Right atrium auricular region (tissue), 2 donors: ENCODE data around the gene ALDH1L2. TPM values are rescaled to one million over a fixed set of nuclear protein-coding genes. Genes with fewer than 3 reads are reported as not detected.

Experiments used
- DNase-seq: peaks from one replicate; pipeline ENCODE4 v3.0.0-alpha.2; 2019; ENCODE audit warnings: low spot score
- H3K27ac ChIP-seq, 2 donors: fragments of 200-600 bp; sonication (generic); 1 replicate in 1 of 2; 2 replicates in 1 of 2; pipeline ENCODE4 v1.5.1; 2016 to 2019
- H3K27me3 ChIP-seq, 2 donors: fragments of 200-600 bp; sonication (generic); one replicate each; pipeline versions ENCODE4 v1.5.1 to v1.6.0; 2017 to 2019
- H3K36me3 ChIP-seq: fragments of 200-600 bp; sonication (generic); one replicate; pipeline ENCODE4 v1.5.1; 2016
- H3K4me1 ChIP-seq, 2 donors: fragments of 200-600 bp; sonication (generic); one replicate each; pipeline versions ENCODE4 v1.5.1 to v1.6.0; 2017 to 2019
- H3K4me3 ChIP-seq, 2 donors: fragments of 200-600 bp; sonication (generic); 1 replicate in 1 of 2; 2 replicates in 1 of 2; pipeline ENCODE4 v1.5.1; 2017 to 2019; ENCODE audit warnings: mild to moderate bottlenecking in 1 of 2, moderate library complexity in 1 of 2
- H3K9me3 ChIP-seq, 2 donors: fragments of 200-600 bp; sonication (generic); one replicate each; pipeline ENCODE4 v1.5.1; 2019
- total RNA-seq, 2 donors: library from RNA; depleted of rRNA; stranded (reverse); fragments of >200 nt; gene quantifications; one replicate each; pipeline ENCODE4 v1.1.0, GENCODE V29; 2016
- TF ChIP-seq, protein P1 (sequence below), 2 donors: fragments of 200-600 bp; sonication (generic); IDR thresholded peaks; one replicate each; pipeline ENCODE4 v1.5.1; 2019; ENCODE audit warnings: antibody characterized with exemption in 2 of 2

Gene ALDH1L2
- total RNA-seq, 2 donors from 2014 or later = 1.2 to 2.5 TPM

DNA sequence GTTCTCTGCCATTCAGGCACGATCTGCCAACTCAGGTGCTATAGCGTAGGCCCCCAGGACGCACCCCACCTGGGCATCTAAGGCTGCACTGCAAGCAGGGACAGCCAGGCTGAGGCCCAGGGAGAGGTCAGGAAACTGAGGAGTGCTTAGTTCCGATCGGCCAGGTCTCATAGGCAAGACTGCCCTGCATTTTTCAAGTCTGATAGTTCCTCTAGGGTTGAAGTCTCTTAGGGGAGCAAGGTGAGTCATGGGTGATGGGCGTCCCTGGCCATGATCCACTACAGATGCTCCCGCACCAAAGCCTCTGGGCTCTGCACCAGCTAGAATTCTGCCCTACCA is 84.9 kb downstream of the ALDH1L2 start:
- Histone ChIP-seq H3K27me3 (no peaks in the 10 kb centered on the region), H3K4me3 (no peak overlapping the region), H3K36me3 (peaks cover 28% of the 10 kb centered on the region), H3K4me1 (no peaks in the 10 kb centered on the region), H3K9me3 (no peaks in the 10 kb centered on the region), H3K27ac (no peak overlapping the region)
- DNase-seq = no peak
- TF ChIP-seq, protein P1, sequence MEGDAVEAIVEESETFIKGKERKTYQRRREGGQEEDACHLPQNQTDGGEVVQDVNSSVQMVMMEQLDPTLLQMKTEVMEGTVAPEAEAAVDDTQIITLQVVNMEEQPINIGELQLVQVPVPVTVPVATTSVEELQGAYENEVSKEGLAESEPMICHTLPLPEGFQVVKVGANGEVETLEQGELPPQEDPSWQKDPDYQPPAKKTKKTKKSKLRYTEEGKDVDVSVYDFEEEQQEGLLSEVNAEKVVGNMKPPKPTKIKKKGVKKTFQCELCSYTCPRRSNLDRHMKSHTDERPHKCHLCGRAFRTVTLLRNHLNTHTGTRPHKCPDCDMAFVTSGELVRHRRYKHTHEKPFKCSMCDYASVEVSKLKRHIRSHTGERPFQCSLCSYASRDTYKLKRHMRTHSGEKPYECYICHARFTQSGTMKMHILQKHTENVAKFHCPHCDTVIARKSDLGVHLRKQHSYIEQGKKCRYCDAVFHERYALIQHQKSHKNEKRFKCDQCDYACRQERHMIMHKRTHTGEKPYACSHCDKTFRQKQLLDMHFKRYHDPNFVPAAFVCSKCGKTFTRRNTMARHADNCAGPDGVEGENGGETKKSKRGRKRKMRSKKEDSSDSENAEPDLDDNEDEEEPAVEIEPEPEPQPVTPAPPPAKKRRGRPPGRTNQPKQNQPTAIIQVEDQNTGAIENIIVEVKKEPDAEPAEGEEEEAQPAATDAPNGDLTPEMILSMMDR (IDR thresholded peaks at IDR 0.05) = no peak

GRCh38 chr12:104998423-104999346 is 85.6 kb downstream of the ALDH1L2 start:
- Histone ChIP-seq H3K27me3 (no peaks in the 10 kb centered on the region), H3K4me1 (no peaks in the 10 kb centered on the region), H3K36me3 (peaks cover 26% of the 10 kb centered on the region), H3K9me3 (no peaks in the 10 kb centered on the region), H3K27ac (no peak overlapping the region), H3K4me3 (no peak overlapping the region)
- TF ChIP-seq, protein P1 (IDR thresholded peaks at IDR 0.05) = no peak
- no peak for DNase-seq

DNA sequence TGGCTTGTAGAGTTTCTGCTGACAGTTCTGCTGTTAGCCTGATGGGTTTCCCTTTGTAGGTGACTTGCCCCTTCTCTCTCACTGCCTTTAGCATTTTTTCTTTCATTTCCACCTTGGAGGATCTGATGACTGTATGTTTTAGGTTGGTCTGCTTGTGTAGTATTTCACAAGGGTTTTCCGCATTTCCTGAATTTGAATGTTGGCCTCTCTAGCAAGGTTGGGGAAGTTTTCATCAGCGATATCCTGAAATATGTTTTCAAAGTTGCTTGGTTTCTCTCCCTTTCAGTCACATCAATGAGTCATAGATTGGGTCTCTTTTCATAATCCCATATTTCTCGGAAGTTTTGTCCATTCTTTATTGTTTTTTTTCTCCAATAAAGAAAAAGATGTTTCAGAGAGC is 86.7 kb downstream of the ALDH1L2 start:
- Histone ChIP-seq H3K36me3 (peaks cover 30% of the 10 kb centered on the region), H3K4me1 (no peaks in the 10 kb centered on the region), H3K9me3 (no peaks in the 10 kb centered on the region), H3K4me3 (no peak overlapping the region), H3K27me3 (no peaks in the 10 kb centered on the region), H3K27ac (no peak overlapping the region)
- TF ChIP-seq, protein P1 (IDR thresholded peaks at IDR 0.05) = no peak
- no peak for DNase-seq

- H3K36me3 ChIP-seq = peaks cover 30% of the 10 kb centered on the region
- H3K9me3 ChIP-seq = no peaks in the 10 kb centered on the region
- no peak overlapping the region for H3K27ac ChIP-seq
- H3K4me3 ChIP-seq = no peak overlapping the region
- no peaks in the 10 kb centered on the region for H3K4me1 ChIP-seq
- TF ChIP-seq, protein P1 (IDR thresholded peaks at IDR 0.05) = no peak
- DNase-seq = no peak
- H3K27me3 ChIP-seq = no peaks in the 10 kb centered on the region
Observed at GRCh38 chr12:104994336-104994735, 89.9 kb downstream of the ALDH1L2 start.

DNA sequence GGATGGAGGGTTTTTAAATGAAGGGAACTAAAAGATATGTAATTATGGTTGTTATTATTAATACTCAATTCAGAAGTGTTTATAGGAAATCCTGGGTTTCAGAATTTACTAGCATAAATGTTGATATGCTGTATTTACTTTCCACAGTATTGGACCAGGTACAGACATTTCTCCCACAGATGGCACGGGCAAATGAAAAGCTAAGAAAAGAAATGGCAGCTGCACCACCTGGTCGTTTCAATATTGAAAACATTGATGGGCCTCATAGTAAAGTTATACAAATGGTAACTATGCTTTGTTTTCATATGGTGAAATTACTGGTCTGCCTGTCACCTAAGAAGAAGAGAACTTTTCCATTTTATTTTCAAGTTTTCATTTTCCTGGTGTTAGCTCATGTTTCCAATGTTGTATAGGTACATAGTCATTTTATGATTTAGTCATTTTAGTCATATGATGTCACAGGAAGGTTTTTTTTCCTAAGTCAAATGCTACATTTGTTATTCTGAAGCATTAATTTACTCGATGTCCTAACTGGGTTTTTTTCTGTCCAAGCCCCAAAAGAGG is 92.6 kb downstream of the ALDH1L2 start:
- TF ChIP-seq, protein P1 (IDR thresholded peaks at IDR 0.05) = no peak
- Histone ChIP-seq H3K27ac (no peak overlapping the region), H3K4me1 (peaks cover 0 to 12% of the 10 kb centered on the region in 2 donors), H3K4me3 (no peak overlapping the region), H3K9me3 (no peaks in the 10 kb centered on the region), H3K27me3 (no peaks in the 10 kb centered on the region), H3K36me3 (peaks cover 29% of the 10 kb centered on the region)
- no peak for DNase-seq
